ENCODE results near the gene IFNAR2.

The IFNAR2 gene

DNA sequence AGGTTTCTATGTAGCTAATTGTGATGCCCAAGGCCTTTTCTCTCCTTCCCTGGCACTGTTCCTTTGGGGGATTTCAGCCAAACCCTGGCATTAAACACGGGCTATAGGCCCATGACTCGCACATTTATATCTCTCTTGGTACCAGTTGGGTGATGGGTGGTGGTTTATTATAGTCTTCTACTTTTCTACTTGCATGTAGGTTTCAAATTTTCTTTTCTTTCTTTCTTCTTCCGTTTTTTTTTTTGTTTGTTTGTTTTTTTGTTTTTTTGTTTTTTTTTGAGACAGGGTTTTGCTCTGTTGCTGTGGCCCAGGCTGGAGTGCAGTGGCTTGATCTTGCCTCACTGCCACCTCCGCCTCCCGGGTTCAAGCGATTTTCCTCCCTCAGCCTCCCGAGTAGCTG is 37.5 kb downstream of the IFNAR2 start:
- DNase-seq (ENCODE audit: low spot score), result no peak

DNA sequence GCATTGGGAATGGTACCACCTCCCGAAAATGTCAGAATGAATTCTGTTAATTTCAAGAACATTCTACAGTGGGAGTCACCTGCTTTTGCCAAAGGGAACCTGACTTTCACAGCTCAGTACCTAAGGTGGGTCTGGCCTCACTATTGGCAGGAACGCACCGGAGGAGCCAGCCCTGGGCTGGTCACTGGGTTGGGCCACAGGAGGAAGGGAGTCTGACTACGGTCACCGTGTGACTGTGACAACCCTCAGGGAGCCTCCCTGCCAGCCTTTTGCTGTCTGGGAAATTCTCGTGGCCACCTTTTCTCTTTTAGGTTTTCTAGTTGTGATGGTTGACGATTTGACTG is 38.6 kb downstream of the IFNAR2 start:
- DNase-seq (ENCODE audit: low spot score), result no peak

DNA sequence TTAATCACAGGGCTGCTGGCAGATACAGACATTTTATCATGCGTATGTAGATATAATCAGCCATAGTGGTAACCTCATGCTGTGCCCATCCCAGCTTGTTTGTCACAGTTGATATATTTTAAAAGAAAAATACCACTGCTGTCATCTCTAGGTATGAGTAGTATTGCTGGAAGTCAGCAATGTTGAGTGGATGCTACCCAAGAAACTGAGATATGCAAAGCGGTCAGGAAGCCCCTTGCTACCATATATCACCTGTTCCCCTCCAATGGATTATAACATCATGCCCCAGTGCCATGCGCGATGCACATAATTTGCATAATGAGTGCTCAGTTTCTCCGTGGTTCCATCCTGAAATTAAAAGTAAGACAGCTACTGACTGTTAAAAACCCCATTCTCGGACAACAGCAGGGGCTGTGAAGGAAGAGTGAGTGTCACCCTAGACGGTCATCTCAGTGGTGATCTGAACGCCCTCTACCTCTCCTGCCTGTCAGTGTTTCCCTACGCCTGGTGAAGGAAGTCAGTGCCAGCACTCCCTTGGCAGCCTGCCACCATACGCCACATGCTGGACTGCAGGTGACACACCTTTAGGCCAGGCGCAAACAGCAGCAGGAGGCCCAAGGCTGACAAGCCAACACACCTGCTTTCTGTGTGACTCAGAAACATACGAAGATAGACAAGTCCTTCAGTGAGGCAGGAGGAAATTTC is 39.2 kb downstream of the IFNAR2 start:
- no peak for DNase-seq (ENCODE audit: low spot score)

DNA sequence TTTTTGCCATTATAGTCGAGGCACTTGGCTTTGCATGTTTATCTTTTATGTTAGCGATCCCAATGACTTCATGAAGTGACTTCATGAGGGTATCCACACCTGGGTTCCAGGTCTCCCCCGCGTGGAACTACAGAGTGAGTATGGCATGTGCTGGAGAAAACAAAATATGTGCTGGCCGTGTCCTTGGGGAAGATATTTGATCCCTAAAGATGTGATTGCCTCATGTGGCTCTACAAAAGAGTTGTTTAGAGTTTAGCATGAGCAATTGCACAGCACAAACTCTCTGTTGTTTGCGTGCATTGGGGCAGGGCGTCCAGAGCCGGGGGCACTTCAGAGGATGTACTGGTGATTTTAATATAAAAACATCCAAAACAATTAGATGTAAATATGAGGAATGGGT is 41.2 kb downstream of the IFNAR2 start:
- no peak for DNase-seq (ENCODE audit: low spot score)

DNA sequence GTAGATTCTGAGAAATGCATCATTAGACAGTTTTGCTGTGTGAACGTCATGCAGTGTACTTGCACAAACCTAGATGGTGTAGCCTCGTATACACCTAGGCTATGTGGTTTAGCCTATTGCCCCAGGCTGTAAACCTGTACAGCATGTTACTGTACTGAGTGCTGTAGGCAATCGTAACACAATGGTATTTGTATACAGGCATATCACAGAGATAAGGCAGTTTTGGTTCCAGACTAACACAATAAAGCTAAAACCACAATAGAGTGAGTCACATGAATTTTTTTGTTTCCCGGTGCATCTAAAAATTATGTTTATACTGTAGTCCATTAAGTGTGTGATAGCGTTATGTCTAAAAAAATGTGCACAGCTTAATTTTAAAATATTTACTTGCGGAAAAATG is 43.3 kb downstream of the IFNAR2 start:
- DNase-seq (ENCODE audit: low spot score), result no peak

DNA sequence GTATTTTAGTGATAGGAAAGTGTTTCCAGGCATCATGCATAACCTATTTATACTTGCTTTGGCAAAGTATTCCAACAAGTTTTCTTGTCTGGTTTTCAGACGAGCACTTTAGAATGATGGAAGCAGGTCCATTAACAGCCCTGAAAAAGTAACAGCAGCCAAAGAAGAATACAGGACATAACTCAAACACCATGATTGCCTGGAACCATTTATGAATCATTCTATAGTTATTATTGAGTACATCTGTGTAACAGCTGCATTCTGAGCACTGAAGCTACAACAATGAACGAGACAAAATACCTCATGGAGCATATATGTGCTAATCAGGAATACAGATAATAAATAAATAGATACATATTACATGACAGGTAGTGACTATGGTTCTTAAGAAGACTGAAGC is 49.0 kb downstream of the IFNAR2 start:
- no peak for DNase-seq (ENCODE audit: low spot score)

DNA sequence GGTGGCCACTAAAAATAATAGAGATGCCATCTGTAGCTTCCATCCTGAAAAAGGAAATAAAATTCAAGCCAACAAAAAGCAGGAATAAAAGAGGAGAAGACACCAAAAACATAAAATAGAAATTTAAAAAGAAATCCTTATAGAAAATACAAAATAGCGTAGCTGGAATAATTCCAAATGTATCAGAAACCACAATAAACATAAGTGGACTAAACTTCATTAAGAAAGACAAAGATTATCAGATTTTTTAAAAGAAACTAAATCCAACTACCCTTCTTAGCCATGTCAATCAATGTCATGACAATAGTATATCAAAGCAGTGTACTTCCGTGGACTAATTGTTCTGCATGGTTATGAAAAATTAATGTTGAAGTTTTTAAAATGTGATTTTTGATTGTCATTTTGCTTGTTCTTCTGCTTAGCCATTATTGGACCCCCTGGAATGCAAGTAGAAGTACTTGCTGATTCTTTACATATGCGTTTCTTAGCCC is 49.6 kb downstream of the IFNAR2 start:
- DNase-seq (ENCODE audit: low spot score), result no peak

Data from left forelimb (tissue), 1 donor.